IPS DF 6.9 (cell line): ENCODE results near the gene TBX4.

Source experiments
- DNase-seq: peaks from one replicate; pipeline ENCODE4 v3.0.0-alpha.2; 2013; ENCODE audit warnings: low read depth, low spot score
- H3K27ac ChIP-seq: one replicate; pipeline ENCODE4 v1.5.1; 2013; ENCODE audit warnings: low read length, control low read depth
- H3K27me3 ChIP-seq: 2 replicates; pipeline ENCODE4 v1.6.1; 2013; ENCODE audit warnings: mild to moderate bottlenecking, low read length; ENCODE audit not compliant: control insufficient read depth, insufficient read depth
- H3K36me3 ChIP-seq: 2 replicates; pipeline ENCODE4 v1.6.1; 2013; ENCODE audit warnings: low read length; ENCODE audit not compliant: control insufficient read depth, insufficient read depth
- H3K4me1 ChIP-seq: 2 replicates; pipeline ENCODE4 v1.6.1; 2013; ENCODE audit warnings: low read length; ENCODE audit not compliant: control insufficient read depth, insufficient read depth
- H3K4me3 ChIP-seq: 2 replicates; pipeline ENCODE4 v1.5.1; 2013; ENCODE audit warnings: mild to moderate bottlenecking, low read length
- H3K9me3 ChIP-seq: 2 replicates; pipeline ENCODE4 v1.6.1; 2013; ENCODE audit warnings: low read length, inconsistent platforms; ENCODE audit not compliant: control insufficient read depth, insufficient read depth
- WGBS: extraction: QIAGEN DNeasy Blood & Tissue Kit; methylation state at CpG from one replicate; pipeline ENCODE4 v1.1.7; 2013; ENCODE audit warnings: mixed read lengths, missing lambda C conversion rate; ENCODE audit not compliant: insufficient read length, insufficient coverage; 5-methylcytosine and 5-hydroxymethylcytosine counted together

TBX4 gene

GRCh38 chr17:61486135-61487120, 34.2 kb downstream of the TBX4 start:
- Histone ChIP-seq H3K9me3 (no peaks in the 10 kb centered on the region), H3K36me3 (no peaks in the 10 kb centered on the region), H3K27ac (no peak overlapping the region), H3K27me3 (no peaks in the 10 kb centered on the region; the same call in 1 of the 2 replicates), H3K4me1 (no peaks in the 10 kb centered on the region; the same call in 1 of the 2 replicates), H3K4me3 (no peak overlapping the region)
- WGBS: no CpG with 5 or more reads among the region's 22 CpGs
- no peak for DNase-seq

- Histone ChIP-seq H3K27me3 (no peaks in the 10 kb centered on the region; the same call in 1 of the 2 replicates), H3K4me3 (no peak overlapping the region), H3K4me1 (no peaks in the 10 kb centered on the region; the same call in 1 of the 2 replicates), H3K27ac (no peak overlapping the region), H3K9me3 (no peaks in the 10 kb centered on the region), H3K36me3 (no peaks in the 10 kb centered on the region)
- DNase-seq: no peak
- WGBS: no CpG with 5 or more reads among the region's 28 CpGs
Observed at GRCh38 chr17:61487161-61487988, 35.2 kb downstream of the TBX4 start.

- no peaks in the 10 kb centered on the region; the same call in 1 of the 2 replicates for H3K4me1 ChIP-seq
- no peaks in the 10 kb centered on the region; the same call in 1 of the 2 replicates for H3K27me3 ChIP-seq
- no peaks in the 10 kb centered on the region for H3K36me3 ChIP-seq
- no peaks in the 10 kb centered on the region for H3K9me3 ChIP-seq
- H3K27ac ChIP-seq: no peak overlapping the region
- H3K4me3 ChIP-seq: no peak overlapping the region
- DNase-seq: no peak
- WGBS: no CpG with 5 or more reads among the region's 9 CpGs
Observed at GRCh38 chr17:61487989-61488595, 35.9 kb downstream of the TBX4 start.

GRCh38 chr17:61488878-61489718, 36.9 kb downstream of the TBX4 start:
- Histone ChIP-seq H3K36me3 (no peaks in the 10 kb centered on the region), H3K27me3 (no peaks in the 10 kb centered on the region; the same call in 1 of the 2 replicates), H3K4me1 (no peaks in the 10 kb centered on the region; the same call in 1 of the 2 replicates), H3K9me3 (no peaks in the 10 kb centered on the region), H3K4me3 (no peak overlapping the region), H3K27ac (no peak overlapping the region)
- WGBS: 100% methylated on average over 1 of the region's 16 CpGs
- DNase-seq: no peak

- no CpG with 5 or more reads among the region's 12 CpGs for WGBS
- Histone ChIP-seq H3K27me3 (no peaks in the 10 kb centered on the region; the same call in 1 of the 2 replicates), H3K9me3 (no peaks in the 10 kb centered on the region), H3K4me1 (no peaks in the 10 kb centered on the region; the same call in 1 of the 2 replicates), H3K4me3 (no peak overlapping the region), H3K36me3 (no peaks in the 10 kb centered on the region), H3K27ac (no peak overlapping the region)
- DNase-seq: no peak
Observed at GRCh38 chr17:61489719-61490490, 37.7 kb downstream of the TBX4 start.

- no CpG with 5 or more reads among the region's 5 CpGs for WGBS
- Histone ChIP-seq H3K9me3 (no peaks in the 10 kb centered on the region), H3K36me3 (no peaks in the 10 kb centered on the region), H3K4me1 (no peaks in the 10 kb centered on the region; the same call in none of the 2 replicates), H3K4me3 (no peak overlapping the region), H3K27ac (no peak overlapping the region), H3K27me3 (no peaks in the 10 kb centered on the region; the same call in 1 of the 2 replicates)
- no peak for DNase-seq
Observed at GRCh38 chr17:61490540-61490975, 38.3 kb downstream of the TBX4 start.

DNA sequence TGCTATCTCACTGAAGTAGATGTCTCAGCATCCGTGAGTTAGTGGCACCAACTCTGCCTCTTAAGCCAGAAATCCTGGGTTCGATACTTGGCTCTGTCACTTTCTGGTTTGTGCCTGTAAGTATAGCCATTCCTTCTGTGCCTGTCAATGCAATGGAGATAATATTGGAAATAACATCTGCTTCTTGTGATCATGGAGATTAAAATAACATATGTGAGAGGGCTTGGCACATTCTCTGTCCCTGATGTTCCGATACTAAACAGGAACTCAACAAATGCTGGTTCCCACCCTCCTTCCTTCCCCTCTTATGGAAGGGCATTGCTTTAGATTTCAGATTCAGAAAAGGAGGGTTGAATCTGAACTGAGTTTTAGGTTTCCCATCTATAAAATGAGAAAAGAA, 39.8 kb downstream of the TBX4 start:
- peaks cover 2% of the 10 kb centered on the region; the same call in 1 of the 2 replicates for H3K4me1 ChIP-seq
- no peak overlapping the region for H3K27ac ChIP-seq
- H3K9me3 ChIP-seq: no peaks in the 10 kb centered on the region
- no peak for DNase-seq
- H3K4me3 ChIP-seq: no peak overlapping the region
- no peaks in the 10 kb centered on the region for H3K27me3 ChIP-seq
- H3K36me3 ChIP-seq: no peaks in the 10 kb centered on the region
- no CpG with 5 or more reads among the region's 3 CpGs for WGBS

DNA sequence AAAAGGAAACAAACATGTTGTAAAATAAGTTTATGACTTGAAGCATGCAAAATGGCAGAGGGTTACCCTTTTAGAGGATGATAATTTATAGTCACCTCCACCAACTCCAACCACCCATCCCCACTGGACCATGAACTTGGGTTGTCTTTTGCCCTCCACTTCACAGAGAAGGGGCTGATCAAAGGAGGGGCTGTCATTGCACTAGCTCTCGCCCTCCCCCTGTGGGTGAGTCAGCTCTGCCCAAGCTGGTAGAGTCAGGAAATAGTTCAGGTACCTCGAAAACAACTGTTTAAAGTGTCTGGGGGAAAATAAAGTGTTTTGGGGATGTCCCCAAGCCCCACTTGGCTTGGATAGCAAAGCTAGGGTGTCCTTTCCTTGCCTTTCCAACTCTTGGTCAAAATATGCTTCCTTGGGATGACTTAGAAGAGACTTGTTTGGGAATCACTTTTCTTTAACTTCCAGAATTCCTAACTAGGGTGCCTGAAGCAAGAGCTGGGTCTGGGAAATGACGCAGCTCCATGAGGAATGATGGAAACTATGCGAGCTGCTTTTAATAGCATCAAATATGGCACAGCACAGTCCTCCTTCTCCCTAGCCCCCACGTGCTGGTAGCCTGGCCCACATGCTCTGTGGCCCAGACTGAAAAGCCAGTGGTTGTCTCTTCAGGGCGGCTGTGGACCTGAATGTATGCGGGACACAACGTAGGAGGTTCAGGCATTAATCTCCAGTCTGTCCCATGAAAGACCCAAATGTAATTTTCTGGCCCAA, 40.7 kb downstream of the TBX4 start:
- peaks cover 2% of the 10 kb centered on the region; the same call in 1 of the 2 replicates for H3K4me1 ChIP-seq

More for the DNA sequence above, 40.7 kb downstream of the TBX4 start:
- no CpG with 5 or more reads among the region's 8 CpGs for WGBS
- H3K4me3 ChIP-seq: no peak overlapping the region
- no peaks in the 10 kb centered on the region for H3K9me3 ChIP-seq
- no peak overlapping the region for H3K27ac ChIP-seq
- H3K36me3 ChIP-seq: no peaks in the 10 kb centered on the region
- no peak for DNase-seq
- no peaks in the 10 kb centered on the region for H3K27me3 ChIP-seq
